GM19351 (cell line): ENCODE results near the gene AK9.
"Not testable (repeated sequence)": the region's sequence is repeated elsewhere in the genome, so short reads cannot be mapped to it uniquely, and the experiment has no call there.

ENCODE experiments used
- ATAC-seq: cut with Tn5 transposase; IDR thresholded peaks from one replicate; pipeline ENCODE4 v1.9.1; 2021; ENCODE audit warnings: mild to moderate bottlenecking, moderate library complexity; ENCODE audit not compliant: unreplicated experiment

Gene AK9

GRCh38 chr6:109701221-109701620, 10.2 kb upstream of the AK9 start:
- ATAC-seq, result no peak

GRCh38 chr6:109696355-109696754, 5.4 kb upstream of the AK9 start:
- no peak for ATAC-seq

GRCh38 chr6:109695468-109695867, 4.5 kb upstream of the AK9 start:
- ATAC-seq, result no peak

GRCh38 chr6:109693111-109693510, 2.1 kb upstream of the AK9 start:
- ATAC-seq, result peak; percentile 41

GRCh38 chr6:109690373-109690736, 647 bp downstream of the AK9 start:
- ATAC-seq, result peak; percentile 33

GRCh38 chr6:109687271-109687761, 3.7 kb downstream of the AK9 start:
- ATAC-seq, result no peak

GRCh38 chr6:109686566-109687265, 4.3 kb downstream of the AK9 start:
- ATAC-seq, result no peak

- not testable (repeated sequence) for ATAC-seq
Observed at GRCh38 chr6:109678661-109679505, 12.1 kb downstream of the AK9 start.

GRCh38 chr6:109678240-109678639, 12.8 kb downstream of the AK9 start:
- ATAC-seq, result no peak

- no peak for ATAC-seq
Observed at GRCh38 chr6:109676724-109677123, 14.3 kb downstream of the AK9 start.

GRCh38 chr6:109672839-109673238, 18.2 kb downstream of the AK9 start:
- no peak for ATAC-seq

GRCh38 chr6:109672175-109672574, 18.8 kb downstream of the AK9 start:
- no peak for ATAC-seq

- ATAC-seq, result no peak
Observed at GRCh38 chr6:109671733-109672132, 19.3 kb downstream of the AK9 start.

GRCh38 chr6:109669811-109670210, 21.2 kb downstream of the AK9 start:
- ATAC-seq, result no peak

GRCh38 chr6:109662192-109662591, 28.8 kb downstream of the AK9 start:
- no peak for ATAC-seq

- no peak for ATAC-seq
Observed at GRCh38 chr6:109660526-109661320, 30.3 kb downstream of the AK9 start.

GRCh38 chr6:109655761-109656262, 35.2 kb downstream of the AK9 start:
- ATAC-seq, result no peak

- ATAC-seq, result no peak
Observed at GRCh38 chr6:109653264-109653663, 37.7 kb downstream of the AK9 start.

GRCh38 chr6:109644131-109644530, 46.9 kb downstream of the AK9 start:
- no peak for ATAC-seq

GRCh38 chr6:109632405-109632804, 58.6 kb downstream of the AK9 start:
- no peak for ATAC-seq

- ATAC-seq, result no peak
Observed at GRCh38 chr6:109631403-109631802, 59.6 kb downstream of the AK9 start.
